Activated CD8-positive, alpha-beta memory T cell treated with anti-CD3 and anti-CD28 coated beads for 36 hours (primary cell): ENCODE measurements around the gene PPP2CA. TPM values are rescaled to one million over a fixed set of nuclear protein-coding genes. Genes with fewer than 3 reads are reported as not detected.
"Not testable (repeated sequence)": the region's sequence is repeated elsewhere in the genome, so short reads cannot be mapped to it uniquely, and the experiment has no call there.

ENCODE experiments used
- CTCF ChIA-PET: fragments of 350-600 bp; sonication (Branson Sonifier 250); formaldehyde crosslinking; loops from one replicate; lab custom pipeline; 2021; ENCODE audit warnings: antibody characterized with exemption; lab: Charles Lee
- POLR2A ChIA-PET: fragments of 350-600 bp; sonication (Branson Sonifier 250); formaldehyde crosslinking; loops from one replicate; lab custom pipeline; 2021; ENCODE audit warnings: antibody characterized with exemption; lab: Charles Lee
- total RNA-seq, 2 experiments: library from RNA; stranded (reverse); gene quantifications; one replicate each; pipeline ENCODE4 v1.2.3, GENCODE V29; 2021

PPP2CA gene
- 100 to 1,000 TPM; 185 to 193 TPM for total RNA-seq

GRCh38 chr5:134225780-134226440 lies at the start of gene PPP2CA:
Gene PPP2CA (minus strand): TSS chr5:134226073. CDS start chr5:134225861, 212 bp downstream.
- ChIA-PET CTCF (interaction anchor here (0.5 to 1.9 kb wide), 6 partner anchors 10 to 380 kb away, joined by 3 to 7 read pairs (median 4); partner anchors contain the start of gene SKP1), POLR2A (interaction anchor here (0.5 to 2.6 kb wide), 16 partner anchors 13 to 679 kb away, joined by 3 to 27 read pairs (median 3); partner anchors contain the start of genes C5orf24, SKP1, UBE2B and VDAC1)

GRCh38 chr5:134273642-134274395 lies 47.9 kb upstream of the PPP2CA start:
- ChIA-PET CTCF (no interaction called here), POLR2A (no interaction called here)

DNA sequence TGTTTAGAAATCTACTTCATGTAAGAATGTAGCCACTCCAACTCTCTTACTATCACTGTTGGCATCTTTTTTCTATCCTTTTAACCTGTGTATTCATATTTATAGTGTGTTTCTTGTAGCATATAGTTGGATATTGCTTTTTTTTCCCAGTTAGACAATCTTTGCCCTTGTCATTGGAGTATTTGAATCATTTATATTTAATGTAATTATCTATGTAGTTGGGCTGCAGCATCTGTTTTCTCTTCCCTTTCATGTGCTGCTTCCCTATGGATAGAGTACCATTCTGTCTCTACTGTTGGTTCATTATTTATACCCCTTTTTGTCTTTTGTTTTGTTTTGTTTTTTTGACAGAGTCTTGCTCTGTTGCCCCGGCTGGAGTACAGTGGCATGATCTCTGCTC lies 45.2 kb upstream of the PPP2CA start:
- ChIA-PET CTCF (no interaction called here), POLR2A (no interaction called here)

- ChIA-PET POLR2A (no interaction called here), CTCF (interaction anchor here (0.7 kb wide), 1 partner anchor 238 kb away, joined by 3 read pairs; no protein-coding TSS in a partner anchor)
Measured at GRCh38 chr5:134268919-134269318, 43.0 kb upstream of the PPP2CA start.

DNA sequence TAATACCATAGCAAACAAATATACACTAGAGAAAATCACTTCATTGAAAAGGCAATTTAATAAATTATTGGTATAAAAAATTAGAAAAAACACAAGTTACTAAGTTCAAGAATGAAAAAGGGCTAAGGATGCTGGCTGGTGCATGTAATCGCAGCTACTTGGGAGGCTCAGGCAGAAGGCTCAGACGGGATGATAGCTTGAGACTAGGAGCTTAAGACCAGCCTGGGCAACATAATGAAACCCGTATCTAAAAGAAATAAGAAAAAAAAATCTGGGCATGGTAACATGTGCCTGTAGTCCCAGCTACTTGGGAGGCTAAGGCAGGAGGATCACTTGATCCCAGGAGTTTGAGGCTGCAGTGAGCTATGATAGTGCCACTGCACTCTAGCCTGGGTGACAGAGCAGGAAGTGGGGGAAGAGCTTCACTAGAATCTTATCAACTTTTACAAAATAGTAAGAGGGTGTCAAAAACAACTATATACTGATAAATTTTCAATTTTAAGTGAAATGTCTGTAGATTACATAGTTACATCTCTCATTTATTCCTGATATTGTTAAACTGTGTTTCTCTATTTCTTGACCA lies 42.2 kb upstream of the PPP2CA start:
- POLR2A ChIA-PET = no interaction called here

DNA sequence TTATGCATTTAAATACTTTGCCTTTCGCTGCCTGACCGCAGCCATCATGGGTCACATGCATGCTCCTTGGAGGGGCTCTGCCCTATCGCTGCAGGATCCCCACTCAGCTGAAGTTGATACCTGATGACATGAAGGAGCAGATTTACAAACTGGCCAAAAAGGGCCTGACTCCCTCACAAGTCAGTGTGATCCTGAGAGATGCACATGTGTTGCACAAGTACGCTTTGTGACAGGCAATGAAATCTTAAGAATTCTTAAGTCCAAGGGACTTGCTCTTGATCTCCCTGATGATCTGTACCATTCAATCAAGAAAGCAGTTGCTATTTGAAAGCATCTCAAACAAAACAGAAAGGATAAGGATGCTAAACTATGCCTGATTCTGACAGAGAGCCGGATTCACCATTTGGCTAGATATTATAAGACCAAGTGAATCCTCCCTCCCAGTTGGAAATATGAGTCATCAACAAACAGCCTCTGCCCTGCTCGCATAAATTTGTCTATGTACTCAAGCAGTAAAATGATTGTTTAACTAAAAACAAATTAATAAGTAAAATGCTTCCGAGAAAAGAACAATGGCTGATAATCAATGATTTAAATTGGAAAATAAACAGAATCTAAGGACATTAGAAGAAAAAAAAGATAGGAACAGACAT lies 41.6 kb upstream of the PPP2CA start:
- POLR2A ChIA-PET = no interaction called here
- CTCF ChIA-PET = no interaction called here

More for the DNA sequence above, 42.2 kb upstream of the PPP2CA start:
- CTCF ChIA-PET = interaction anchor here (0.7 kb wide), 1 partner anchor 237 kb away, joined by 3 read pairs; no protein-coding TSS in a partner anchor

DNA sequence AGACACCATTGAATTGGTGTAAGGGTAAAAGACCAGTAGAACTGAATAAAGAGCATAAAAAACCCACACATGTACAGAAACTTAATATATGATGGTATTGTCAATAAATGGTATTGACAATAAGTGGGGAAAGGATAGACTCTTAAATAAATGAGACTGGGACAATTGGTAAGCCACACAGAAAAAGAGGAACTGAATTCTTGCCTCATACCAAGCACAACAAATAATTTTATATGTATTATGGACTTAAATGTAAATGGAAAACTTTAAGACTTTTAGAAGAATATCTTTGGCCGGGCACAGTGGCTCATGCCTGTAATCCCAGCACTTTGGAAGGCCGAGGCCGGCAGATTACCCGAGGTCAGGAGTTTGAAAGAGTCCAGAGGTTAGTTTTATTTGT lies 37.9 kb upstream of the PPP2CA start:
- POLR2A ChIA-PET = no interaction called here
- CTCF ChIA-PET = no interaction called here

GRCh38 chr5:134262629-134263028 lies 36.8 kb upstream of the PPP2CA start:
- CTCF ChIA-PET, POLR2A ChIA-PET: not testable (repeated sequence)

DNA sequence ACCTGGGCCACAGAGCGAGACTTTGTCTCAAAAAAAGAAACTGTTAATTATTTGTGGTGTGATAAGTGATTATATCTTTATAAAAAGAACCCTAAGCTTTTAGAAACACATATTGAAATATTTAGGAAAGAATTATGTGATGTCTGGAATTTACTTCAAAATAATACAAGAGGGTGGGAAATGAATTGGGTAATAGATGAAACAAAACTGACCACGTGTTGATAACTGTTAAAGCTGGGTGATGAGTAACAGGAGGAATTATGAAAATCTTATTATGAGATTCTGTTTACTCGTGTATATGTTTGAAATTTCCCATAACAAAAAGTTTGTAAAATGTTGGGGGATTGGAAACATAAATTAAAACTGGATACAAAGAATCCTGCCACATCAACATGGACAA lies 33.0 kb upstream of the PPP2CA start:
- ChIA-PET POLR2A (interaction anchor here (0.7 kb wide), 1 partner anchor 65 kb away, joined by 10 read pairs; no protein-coding TSS in a partner anchor), CTCF (no interaction called here)

GRCh38 chr5:134257176-134257575 lies 31.3 kb upstream of the PPP2CA start:
- ChIA-PET POLR2A (no interaction called here), CTCF (interaction anchor here (0.6 kb wide), 1 partner anchor 14 kb away, joined by 3 read pairs; no protein-coding TSS in a partner anchor)

- POLR2A ChIA-PET = no interaction called here
- CTCF ChIA-PET = no interaction called here
Measured at GRCh38 chr5:134255418-134256150, 29.7 kb upstream of the PPP2CA start.

- POLR2A ChIA-PET, CTCF ChIA-PET: not testable (repeated sequence)
Measured at GRCh38 chr5:134253368-134254153, 27.7 kb upstream of the PPP2CA start.

DNA sequence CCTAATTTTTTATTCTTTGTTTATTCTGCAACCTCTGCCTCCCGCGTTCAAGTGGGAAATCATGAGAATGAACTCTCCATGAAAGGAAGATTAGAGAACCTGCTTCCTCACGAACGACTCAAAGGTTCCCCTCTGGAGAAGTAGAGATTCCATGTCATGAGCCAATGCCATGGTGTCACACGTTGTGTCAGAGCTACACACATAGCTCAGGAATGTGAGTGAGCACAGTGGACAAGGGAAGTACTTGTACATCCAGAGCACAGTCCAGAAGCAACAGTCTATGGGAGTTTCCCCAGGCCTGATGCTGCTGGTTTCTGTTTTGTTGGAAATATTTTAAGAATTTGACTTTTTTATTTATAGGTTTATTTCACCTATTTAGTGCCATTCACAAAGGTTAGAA lies 26.8 kb upstream of the PPP2CA start:
- ChIA-PET CTCF (no interaction called here), POLR2A (no interaction called here)

GRCh38 chr5:134250949-134251348 lies 25.1 kb upstream of the PPP2CA start:
- ChIA-PET POLR2A (no interaction called here), CTCF (no interaction called here)

DNA sequence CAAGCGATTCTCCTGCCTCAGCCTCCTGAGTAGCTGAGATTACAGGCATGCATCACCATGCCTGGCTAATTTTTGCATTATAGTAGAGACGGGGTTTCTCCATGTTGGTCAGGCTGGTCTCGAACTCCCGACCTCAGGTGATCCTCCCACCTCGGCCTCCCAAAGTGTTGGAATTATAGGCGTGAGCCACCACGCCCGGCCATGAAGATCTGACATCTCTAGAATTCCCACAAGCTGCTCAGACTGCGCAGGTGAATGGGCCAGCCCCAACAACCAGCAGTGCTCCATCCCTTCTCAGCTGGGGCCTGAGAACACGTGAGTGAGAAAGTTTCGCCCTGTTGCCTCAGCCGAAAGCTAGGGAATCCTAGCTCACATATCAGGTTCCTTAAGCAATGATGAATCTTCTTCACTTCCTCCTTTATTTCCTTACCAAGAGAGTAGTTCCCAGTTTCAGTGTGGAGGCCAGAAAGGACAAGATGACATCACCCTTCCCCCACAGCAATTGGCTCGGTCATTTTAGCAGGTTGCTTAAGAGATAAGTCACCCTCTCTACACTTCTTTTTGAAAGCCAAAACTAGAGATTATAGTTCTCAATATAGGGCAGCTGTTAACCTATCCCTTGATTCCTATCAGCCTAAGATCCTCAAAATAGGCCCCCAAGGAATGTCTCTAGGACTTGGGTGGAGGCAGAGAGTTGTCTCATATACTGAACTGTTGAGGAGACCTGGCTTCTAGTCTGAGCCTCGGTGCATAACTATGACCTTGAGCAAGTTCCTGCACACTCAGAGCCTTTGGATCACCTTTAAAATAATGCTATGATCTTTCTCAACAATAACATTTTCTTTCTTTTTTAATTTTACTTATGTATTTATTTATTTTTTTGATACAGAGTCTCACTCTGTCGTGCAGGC lies 23.9 kb upstream of the PPP2CA start:
- ChIA-PET POLR2A (interaction anchor here (0.7 kb wide), 1 partner anchor 73 kb away, joined by 3 read pairs; no protein-coding TSS in a partner anchor), CTCF (no interaction called here)

DNA sequence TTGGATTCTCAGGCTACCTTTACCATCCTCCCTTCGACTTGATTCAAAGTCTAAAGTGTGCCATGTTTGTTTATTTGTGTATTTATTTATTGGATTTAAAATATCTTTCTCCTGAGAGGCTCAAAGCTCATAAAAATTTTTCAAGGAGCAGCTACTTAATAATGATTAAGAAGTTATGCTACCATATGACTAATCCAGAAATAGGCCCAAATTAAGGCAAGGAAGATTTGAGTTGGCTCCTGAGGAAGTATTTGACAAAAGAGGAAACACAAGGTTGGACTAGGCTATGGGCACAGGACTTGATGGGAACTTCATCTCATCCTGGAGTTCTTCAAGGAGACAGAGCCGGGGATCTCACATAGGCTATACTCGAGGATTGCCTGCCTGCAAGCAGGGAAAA lies 22.4 kb upstream of the PPP2CA start:
- POLR2A ChIA-PET = no interaction called here
- CTCF ChIA-PET = no interaction called here
